ENCODE measurements around the gene SLC25A19.

DNA sequence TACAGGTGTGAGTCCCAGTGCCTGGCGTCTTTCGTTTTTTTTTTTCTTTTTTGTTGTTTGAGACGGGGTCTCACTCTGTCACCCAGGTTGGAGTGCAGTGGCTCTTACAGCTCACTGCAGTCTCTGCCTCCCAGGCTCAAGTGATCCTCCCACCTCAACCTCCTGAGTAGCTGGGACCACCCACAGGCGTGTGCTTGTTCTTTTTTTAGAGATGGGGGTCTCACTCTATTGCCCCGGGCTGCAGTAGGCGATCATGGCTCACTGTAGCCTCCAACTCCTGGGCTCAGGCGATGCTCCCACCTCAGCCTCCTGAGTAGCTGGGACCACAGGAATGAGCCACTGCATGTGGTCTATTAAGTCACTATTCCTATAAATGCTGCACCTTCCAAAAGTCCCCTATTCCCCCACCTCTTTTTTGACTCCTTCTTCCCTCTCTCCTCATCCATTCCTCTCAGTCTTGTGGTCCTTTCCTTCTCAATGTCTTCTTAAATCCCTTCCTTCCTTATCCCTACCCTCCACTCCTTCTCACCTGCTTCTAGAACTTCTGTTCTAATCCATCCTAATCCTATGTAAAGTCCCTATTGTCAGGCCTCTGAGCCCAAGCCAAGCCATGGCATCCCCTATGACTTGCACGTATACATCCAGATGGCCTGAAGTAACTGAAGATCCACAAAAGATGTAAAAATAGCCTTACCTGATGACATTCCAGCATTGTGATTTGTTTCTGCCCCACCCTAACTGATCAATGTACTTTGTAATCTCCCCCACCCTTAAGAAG, 37.0 kb downstream of the SLC25A19 start:
- TF ChIP-seq, protein P1, sequence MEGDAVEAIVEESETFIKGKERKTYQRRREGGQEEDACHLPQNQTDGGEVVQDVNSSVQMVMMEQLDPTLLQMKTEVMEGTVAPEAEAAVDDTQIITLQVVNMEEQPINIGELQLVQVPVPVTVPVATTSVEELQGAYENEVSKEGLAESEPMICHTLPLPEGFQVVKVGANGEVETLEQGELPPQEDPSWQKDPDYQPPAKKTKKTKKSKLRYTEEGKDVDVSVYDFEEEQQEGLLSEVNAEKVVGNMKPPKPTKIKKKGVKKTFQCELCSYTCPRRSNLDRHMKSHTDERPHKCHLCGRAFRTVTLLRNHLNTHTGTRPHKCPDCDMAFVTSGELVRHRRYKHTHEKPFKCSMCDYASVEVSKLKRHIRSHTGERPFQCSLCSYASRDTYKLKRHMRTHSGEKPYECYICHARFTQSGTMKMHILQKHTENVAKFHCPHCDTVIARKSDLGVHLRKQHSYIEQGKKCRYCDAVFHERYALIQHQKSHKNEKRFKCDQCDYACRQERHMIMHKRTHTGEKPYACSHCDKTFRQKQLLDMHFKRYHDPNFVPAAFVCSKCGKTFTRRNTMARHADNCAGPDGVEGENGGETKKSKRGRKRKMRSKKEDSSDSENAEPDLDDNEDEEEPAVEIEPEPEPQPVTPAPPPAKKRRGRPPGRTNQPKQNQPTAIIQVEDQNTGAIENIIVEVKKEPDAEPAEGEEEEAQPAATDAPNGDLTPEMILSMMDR (IDR thresholded peaks at IDR 0.05) = no peak
- TF ChIP-seq POLR2AphosphoS5 (IDR thresholded peaks at IDR 0.05) = no peak
